GM12892 (cell line): ENCODE results near the gene RSF1.

Experiments used
- POLR2A ChIP-seq: IDR thresholded peaks from 2 replicates; pipeline ENCODE4 v1.6.1; 2011; ENCODE audit warnings: low read depth, low read length, control low read depth
- TAF1 ChIP-seq: IDR thresholded peaks from 2 replicates; pipeline ENCODE4 v1.6.1; 2011; ENCODE audit warnings: low read depth, mild to moderate bottlenecking, control low read depth, low read length, borderline replicate concordance

DNA sequence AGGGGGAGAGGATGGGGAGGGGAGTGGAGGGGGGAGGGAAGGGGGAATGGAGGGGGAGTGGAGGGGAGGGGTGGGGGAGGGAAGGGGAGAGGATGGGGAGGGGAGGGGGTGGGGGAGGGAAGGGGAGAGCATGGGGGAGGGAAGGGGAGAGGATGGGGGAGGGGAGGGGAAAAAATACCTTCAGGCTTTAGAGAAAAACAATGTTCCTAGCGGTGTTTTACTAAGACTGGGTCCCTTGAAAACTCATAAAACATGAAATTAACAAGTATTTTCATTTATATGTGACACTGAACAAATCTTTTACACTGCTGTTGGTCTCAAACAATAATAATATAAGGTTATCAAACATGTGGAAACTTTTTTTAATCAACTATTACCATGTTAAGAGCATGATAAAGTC, 42.4 kb downstream of the RSF1 start:
- TF ChIP-seq POLR2A (no peak), TAF1 (no peak)
